ENCODE measurements around the gene BEAN1.

Gene BEAN1

DNA sequence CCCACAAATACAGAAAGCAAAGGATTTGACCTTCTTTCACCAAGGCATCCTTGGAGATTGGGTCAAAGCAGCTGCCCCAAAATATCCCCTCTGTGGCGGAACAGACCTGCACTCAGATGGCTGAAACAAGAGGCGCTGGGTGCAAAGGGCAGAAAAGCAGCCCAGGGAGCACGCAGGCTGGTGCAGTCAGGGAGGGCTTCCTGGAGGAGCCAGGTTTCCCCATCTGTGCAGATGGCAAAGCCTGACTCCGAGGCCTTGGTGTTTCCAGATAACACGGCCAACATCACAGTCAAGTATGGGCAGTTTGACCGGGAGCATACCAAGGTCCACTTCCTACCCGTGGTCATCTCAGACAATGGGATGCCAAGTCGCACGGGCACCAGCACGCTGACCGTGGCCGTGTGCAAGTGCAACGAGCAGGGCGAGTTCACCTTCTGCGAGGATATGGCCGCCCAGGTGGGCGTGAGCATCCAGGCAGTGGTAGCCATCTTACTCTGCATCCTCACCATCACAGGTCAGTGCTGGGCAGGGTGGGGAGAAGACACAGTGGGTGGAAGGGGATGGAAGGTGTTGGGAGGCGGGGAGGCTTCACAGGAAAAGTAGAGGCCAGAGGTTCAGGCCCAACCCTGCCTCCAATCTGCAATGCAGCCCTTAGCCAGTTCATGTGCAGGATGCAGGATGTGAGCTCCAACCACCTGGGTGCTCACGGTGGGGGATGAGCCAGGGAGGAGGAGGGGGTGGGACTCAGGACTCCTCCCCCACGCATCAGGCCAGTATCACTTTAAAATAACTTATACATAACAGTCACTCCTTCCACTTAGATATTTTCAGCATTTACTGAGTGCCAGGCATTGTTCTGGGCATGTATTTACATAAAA, 26.4 kb upstream of the BEAN1 start:
- TF ChIP-seq ZNF70 (CRISPR knock-in tag; IDR thresholded peaks at IDR 0.05) (no peak), RARB (CRISPR knock-in tag; IDR thresholded peaks at IDR 0.05) (no peak), ZFP3 (CRISPR knock-in tag; IDR thresholded peaks at IDR 0.05) (no peak), CREB5 (CRISPR knock-in tag; IDR thresholded peaks at IDR 0.05; ENCODE audit: low read depth) (no peak), POU6F1 (CRISPR knock-in tag; IDR thresholded peaks at IDR 0.05; ENCODE audit: borderline replicate concordance, low read depth) (no peak), ISL1 (CRISPR knock-in tag; IDR thresholded peaks at IDR 0.05) (no peak), PATZ1 (CRISPR knock-in tag; IDR thresholded peaks at IDR 0.05; ENCODE audit: borderline replicate concordance) (no peak), ARNTL (CRISPR knock-in tag; IDR thresholded peaks at IDR 0.05; ENCODE audit: borderline replicate concordance, low read depth) (no peak), CSDC2 (CRISPR knock-in tag; IDR thresholded peaks at IDR 0.05) (no peak), BACH2 (CRISPR knock-in tag; IDR thresholded peaks at IDR 0.05; ENCODE audit: borderline replicate concordance) (no peak), ESRRG (CRISPR knock-in tag; IDR thresholded peaks at IDR 0.05) (no peak), OSR1 (CRISPR knock-in tag; IDR thresholded peaks at IDR 0.05) (no peak), GLIS3 (CRISPR knock-in tag; IDR thresholded peaks at IDR 0.05) (no peak), TOX (CRISPR knock-in tag; IDR thresholded peaks at IDR 0.05; ENCODE audit: borderline replicate concordance) (no peak), ZNF8 (CRISPR knock-in tag; IDR thresholded peaks at IDR 0.05) (no peak), PPARA (CRISPR knock-in tag; IDR thresholded peaks at IDR 0.05; ENCODE audit: borderline replicate concordance) (no peak), SNAI2 (CRISPR knock-in tag; IDR thresholded peaks at IDR 0.05) (no peak)
- TF ChIP-seq, protein P1, sequence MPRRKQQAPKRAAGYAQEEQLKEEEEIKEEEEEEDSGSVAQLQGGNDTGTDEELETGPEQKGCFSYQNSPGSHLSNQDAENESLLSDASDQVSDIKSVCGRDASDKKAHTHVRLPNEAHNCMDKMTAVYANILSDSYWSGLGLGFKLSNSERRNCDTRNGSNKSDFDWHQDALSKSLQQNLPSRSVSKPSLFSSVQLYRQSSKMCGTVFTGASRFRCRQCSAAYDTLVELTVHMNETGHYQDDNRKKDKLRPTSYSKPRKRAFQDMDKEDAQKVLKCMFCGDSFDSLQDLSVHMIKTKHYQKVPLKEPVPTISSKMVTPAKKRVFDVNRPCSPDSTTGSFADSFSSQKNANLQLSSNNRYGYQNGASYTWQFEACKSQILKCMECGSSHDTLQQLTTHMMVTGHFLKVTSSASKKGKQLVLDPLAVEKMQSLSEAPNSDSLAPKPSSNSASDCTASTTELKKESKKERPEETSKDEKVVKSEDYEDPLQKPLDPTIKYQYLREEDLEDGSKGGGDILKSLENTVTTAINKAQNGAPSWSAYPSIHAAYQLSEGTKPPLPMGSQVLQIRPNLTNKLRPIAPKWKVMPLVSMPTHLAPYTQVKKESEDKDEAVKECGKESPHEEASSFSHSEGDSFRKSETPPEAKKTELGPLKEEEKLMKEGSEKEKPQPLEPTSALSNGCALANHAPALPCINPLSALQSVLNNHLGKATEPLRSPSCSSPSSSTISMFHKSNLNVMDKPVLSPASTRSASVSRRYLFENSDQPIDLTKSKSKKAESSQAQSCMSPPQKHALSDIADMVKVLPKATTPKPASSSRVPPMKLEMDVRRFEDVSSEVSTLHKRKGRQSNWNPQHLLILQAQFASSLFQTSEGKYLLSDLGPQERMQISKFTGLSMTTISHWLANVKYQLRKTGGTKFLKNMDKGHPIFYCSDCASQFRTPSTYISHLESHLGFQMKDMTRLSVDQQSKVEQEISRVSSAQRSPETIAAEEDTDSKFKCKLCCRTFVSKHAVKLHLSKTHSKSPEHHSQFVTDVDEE (CRISPR knock-in tag; IDR thresholded peaks at IDR 0.05): no peak
- ATAC-seq: no peak

DNA sequence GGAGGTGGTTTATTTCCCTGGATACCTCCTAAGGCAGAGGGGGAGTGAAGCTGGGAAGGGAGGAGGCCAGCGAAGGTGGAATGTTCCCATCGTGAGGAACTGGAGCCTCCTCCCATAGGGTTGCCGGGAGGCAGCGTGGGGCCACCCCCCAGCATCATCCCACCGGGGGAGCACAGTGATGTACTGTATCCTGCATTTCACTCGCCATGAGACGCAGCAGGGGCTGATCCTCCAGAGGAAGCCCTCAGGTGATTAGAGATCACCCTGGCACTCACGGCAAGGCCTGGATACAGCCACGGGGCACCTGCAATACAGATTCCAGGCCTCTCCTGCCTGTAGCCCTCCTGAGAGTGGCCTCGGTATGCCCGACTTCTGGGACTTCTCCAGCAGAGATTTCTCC, 25.5 kb upstream of the BEAN1 start:
- TF ChIP-seq CSDC2 (CRISPR knock-in tag; IDR thresholded peaks at IDR 0.05) (no peak), RARB (CRISPR knock-in tag; IDR thresholded peaks at IDR 0.05) (no peak), PPARA (CRISPR knock-in tag; IDR thresholded peaks at IDR 0.05; ENCODE audit: borderline replicate concordance) (no peak)
- ATAC-seq: no peak

GRCh38 chr16:66402166-66402565, 24.9 kb upstream of the BEAN1 start:
- TF ChIP-seq GLIS3 (CRISPR knock-in tag; IDR thresholded peaks at IDR 0.05) (no peak), RARB (CRISPR knock-in tag; IDR thresholded peaks at IDR 0.05) (no peak), PPARA (CRISPR knock-in tag; IDR thresholded peaks at IDR 0.05; ENCODE audit: borderline replicate concordance) (no peak), OSR1 (CRISPR knock-in tag; IDR thresholded peaks at IDR 0.05) (no peak), ARNTL (CRISPR knock-in tag; IDR thresholded peaks at IDR 0.05; ENCODE audit: borderline replicate concordance, low read depth) (no peak), POU6F1 (CRISPR knock-in tag; IDR thresholded peaks at IDR 0.05; ENCODE audit: borderline replicate concordance, low read depth) (no peak), ZFP30 (CRISPR knock-in tag; IDR thresholded peaks at IDR 0.05) (no peak), PATZ1 (CRISPR knock-in tag; IDR thresholded peaks at IDR 0.05; ENCODE audit: borderline replicate concordance) (no peak), ZC3H10 (CRISPR knock-in tag; IDR thresholded peaks at IDR 0.05) (no peak), ZFP3 (CRISPR knock-in tag; IDR thresholded peaks at IDR 0.05) (no peak)
- TF ChIP-seq, protein P2, sequence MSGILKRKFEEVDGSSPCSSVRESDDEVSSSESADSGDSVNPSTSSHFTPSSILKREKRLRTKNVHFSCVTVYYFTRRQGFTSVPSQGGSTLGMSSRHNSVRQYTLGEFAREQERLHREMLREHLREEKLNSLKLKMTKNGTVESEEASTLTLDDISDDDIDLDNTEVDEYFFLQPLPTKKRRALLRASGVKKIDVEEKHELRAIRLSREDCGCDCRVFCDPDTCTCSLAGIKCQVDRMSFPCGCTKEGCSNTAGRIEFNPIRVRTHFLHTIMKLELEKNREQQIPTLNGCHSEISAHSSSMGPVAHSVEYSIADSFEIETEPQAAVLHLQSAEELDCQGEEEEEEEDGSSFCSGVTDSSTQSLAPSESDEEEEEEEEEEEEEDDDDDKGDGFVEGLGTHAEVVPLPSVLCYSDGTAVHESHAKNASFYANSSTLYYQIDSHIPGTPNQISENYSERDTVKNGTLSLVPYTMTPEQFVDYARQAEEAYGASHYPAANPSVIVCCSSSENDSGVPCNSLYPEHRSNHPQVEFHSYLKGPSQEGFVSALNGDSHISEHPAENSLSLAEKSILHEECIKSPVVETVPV (CRISPR knock-in tag; IDR thresholded peaks at IDR 0.05): no peak
- ATAC-seq: no peak

Data from SK-N-SH treated with all-trans-retinoic acid at 6 μM for 48 hours (cell line).